Inferior parietal cortex (tissue), 1 donor: ENCODE results near the gene PHGDH.
"Not testable (repeated sequence)": the region's sequence is repeated elsewhere in the genome, so short reads cannot be mapped to it uniquely, and the experiment has no call there.

Experiments
- DNase-seq: peaks from one replicate; pipeline ENCODE4 v3.0.0-alpha.2; 2016; ENCODE audit errors: extremely low spot score

Gene PHGDH

DNA sequence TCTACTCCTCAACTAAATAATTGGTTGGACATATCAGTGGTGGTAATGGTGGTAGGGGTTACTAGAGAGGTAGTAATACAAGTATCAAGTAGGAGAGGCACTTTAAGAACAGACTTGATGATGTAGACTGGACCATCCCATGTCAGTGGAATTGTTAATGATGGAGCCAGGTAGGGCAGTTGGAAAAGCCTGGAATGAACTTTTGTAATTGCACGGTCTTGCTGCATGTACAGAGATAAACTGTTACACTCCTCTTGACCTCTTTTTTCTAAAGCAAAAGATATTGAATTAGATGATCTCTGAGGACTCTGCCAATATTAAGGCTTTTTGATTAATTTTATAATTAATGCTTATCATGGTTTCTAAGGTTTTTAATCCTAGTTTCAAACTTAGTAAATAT is 51.2 kb downstream of the PHGDH start:
- no peak for DNase-seq

DNA sequence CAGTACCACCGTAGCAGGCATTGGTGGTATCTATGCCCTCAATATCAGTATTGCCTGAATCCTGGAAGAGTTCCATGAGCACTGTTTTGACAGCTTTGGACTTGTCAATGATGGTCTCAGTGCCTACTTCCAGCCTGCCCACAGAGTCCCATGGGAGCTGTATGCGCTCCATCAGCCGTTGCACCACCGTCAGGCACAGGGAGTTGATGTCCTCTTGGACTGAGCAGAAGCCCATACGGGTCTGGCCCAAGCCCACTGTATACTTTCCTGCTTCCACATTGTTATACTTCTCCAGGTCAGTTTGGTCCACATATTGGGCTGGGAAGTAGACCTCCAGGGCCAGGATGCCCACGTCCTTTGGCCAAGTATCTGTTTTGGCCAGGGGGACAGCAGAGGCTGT is 52.5 kb downstream of the PHGDH start:
- DNase-seq: no peak

GRCh38 chr1:119766374-119766794 is 54.6 kb downstream of the PHGDH start:
- peak; percentile 36 for DNase-seq

GRCh38 chr1:119767486-119767885 is 55.8 kb downstream of the PHGDH start:
- DNase-seq: no peak

DNA sequence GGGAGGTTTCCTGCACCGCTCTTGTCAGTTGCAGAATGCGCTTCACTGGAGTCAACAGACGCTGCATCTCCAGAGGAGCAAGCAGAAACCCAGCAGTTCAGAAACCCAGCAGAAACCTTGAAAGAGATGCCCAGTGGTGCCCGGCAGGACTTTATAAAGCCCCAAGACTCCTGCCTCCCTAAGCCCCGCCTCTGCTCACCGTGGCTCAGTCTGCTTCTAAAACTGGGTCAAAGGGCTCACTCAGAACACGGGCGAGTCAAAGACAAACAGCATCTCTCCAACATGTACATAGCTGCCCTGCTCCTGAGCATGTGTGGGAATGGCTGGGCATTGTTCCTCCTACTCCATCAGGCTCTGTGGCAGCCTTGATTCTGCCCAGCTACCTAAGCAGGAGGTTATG is 57.0 kb downstream of the PHGDH start, which contains the start of gene HMGCS2:
HMGCS2 (minus strand) TSS at position 128 of the 400 bp plus-strand sequence; CDS start at position 67, 61 bp downstream.
- no peak for DNase-seq

- DNase-seq: no peak
Observed at GRCh38 chr1:119771016-119771415, 59.3 kb downstream of the PHGDH start.

DNA sequence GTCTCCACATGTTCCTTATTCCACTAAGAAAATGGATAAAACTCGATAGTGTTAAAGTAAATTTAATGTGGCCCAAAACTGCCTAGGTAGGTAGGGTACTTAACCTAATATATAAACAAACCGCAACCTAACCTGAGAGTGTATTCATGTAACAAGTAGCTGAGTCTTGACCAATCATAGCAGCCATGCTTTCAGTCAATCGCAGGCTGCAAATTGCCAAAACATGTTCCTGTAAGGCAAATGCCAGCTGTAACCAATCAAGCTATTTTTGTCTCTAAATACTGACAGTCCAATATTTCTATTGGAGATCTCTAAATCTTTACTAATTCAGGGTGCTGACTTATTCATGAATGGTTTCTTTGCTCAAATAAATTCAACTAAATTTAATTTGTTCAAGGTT is 60.0 kb downstream of the PHGDH start:
- no peak for DNase-seq

DNA sequence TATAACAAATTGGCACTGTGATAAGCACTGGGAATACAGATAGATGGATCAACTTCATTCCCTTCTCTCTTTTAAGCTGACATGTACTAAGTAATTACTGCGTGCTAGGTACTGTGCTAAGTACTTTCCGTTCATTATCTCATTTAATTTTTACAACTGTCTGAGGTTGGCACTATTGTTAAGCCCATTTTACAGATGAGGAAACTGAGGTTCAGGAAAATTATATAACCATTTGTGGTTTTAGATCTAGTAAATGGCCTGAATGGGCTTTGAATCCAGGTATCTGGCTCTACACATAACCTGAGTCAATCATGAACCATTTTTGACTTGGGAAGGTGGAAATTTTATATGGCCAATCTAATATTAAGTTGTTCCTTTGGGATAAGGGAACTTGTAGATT is 60.6 kb downstream of the PHGDH start:
- no peak for DNase-seq

- DNase-seq: no peak
Observed at GRCh38 chr1:119773711-119774241, 62.0 kb downstream of the PHGDH start.

- DNase-seq: no peak
Observed at GRCh38 chr1:119774746-119775490, 63.2 kb downstream of the PHGDH start.

DNA sequence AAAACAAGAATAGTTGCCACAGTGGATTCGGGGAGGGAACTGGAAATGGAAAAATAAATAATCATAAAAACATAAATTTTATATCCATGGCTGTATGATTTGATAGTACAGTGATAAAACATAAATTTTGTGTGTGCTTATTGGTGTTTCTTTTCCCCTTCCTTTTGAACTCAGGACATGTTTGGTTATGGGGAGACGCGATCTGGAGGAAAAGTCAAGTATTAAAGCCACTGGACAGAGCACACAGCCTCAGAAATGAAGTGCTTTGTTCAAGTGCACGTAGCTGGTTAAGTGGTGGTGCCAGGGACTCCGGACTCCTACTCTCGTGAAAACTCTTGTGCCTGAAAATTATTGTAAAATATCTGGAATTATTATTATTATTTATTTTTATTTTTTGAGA is 66.6 kb downstream of the PHGDH start:
- DNase-seq: no peak

- no peak for DNase-seq
Observed at GRCh38 chr1:119778886-119779560, 67.3 kb downstream of the PHGDH start.

DNA sequence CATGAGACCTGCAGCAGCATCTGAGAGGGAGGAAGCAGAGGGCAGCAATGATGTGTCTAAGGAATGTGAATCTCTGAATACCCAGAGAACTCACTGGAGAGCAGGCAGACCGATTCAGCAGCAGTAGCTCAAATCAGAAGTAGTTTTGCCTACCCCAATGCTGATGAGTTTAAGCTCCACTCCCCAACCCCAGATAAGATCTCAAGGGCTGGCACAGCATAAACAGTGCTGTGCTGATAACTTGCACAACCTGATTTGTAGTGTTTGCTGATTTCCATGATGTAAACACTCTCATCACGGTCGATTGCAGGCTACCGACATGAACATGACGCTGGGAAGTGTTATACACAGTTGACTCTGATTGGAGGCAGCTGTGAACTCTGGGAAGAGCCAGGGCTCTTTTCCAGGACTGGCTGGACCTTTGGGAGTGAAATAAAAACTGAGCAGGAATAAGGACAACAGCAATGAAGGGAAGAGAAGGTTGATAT is 68.2 kb downstream of the PHGDH start:
- DNase-seq: no peak

- DNase-seq: no peak
Observed at GRCh38 chr1:119781434-119782210, 69.9 kb downstream of the PHGDH start.

GRCh38 chr1:119782631-119783325 is 71.0 kb downstream of the PHGDH start:
- DNase-seq: no peak

DNA sequence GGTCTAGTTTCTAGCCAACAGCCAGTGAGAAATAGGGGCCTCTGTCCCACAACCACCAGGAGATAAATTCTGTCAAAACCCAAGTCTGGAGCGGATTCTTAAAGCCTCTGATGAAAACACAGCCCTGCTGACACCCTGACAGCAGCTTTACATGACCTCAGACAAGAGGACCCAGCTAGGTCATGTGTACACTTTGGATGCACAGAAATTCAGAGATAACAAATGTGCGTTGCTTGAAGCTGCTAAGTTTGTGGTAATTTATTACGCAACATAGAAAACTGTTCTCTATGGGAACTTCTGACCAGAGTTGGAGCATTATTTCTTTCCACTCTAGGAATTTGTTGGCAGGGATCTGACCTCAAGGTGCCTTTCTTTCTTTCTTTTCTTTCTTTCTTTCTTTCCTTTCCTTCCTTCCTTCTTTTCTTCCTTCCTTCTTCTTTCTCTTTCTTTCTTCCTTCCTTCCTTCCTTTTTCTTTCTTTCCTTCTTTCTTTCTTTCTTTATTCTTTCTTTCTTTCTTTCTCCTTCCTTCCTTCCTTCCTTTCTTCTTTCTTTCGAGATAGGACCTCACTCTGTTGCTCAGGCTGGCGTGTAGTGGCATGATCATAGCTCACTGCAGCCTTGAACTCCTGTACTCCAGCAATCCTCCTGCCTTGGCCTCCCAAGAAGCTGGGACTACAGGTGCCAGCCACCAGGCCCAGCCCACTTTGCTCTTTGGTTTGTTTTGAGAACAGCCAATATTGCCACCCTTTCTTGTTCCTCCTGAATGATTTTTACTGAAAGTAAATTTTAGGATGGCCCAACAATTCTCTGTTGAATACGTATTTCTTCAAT is 71.8 kb downstream of the PHGDH start:
- DNase-seq: no peak

DNA sequence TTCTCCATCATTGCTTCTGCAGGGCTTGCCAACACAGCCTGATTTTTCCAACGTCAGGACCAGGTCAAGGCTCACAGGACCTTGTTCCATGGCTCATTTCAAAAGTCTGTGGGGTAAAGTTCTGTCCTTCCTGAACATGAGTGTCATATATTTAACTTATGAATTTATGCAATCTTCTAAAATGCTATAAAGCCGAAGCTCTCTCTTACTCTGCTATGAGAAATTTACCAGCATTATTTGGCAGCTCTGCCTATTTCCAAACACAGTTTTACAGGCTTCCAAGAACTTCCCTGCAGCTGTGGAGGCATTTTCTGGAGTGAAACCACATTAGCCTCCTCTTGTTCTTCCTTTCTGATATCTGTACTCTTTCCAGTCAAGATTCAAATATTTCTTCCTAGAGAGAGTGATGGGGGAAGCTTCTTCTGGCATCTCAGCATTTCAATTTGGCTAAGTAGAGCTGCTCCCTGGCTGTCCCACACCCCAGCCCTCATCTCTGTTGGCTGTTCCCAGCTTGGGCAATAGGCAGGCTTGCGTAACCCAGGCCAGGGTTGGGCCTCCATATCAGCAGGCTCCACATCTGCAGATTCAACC is 72.6 kb downstream of the PHGDH start:
- no peak for DNase-seq

GRCh38 chr1:119786046-119786445 is 74.3 kb downstream of the PHGDH start:
- DNase-seq: not testable (repeated sequence)

- DNase-seq: not testable (repeated sequence)
Observed at GRCh38 chr1:119786473-119787050, 74.8 kb downstream of the PHGDH start.

- no peak for DNase-seq
Observed at GRCh38 chr1:119787776-119788175, 76.0 kb downstream of the PHGDH start.
